ENCODE results near the gene SEC14L5.

- TF ChIP-seq ZBTB1 (tag by site-specific recombination; IDR thresholded peaks at IDR 0.05) (no peak), TSHZ1 (tag by site-specific recombination; IDR thresholded peaks at IDR 0.05; ENCODE audit: borderline replicate concordance) (no peak), ZNF2 (tag by site-specific recombination; IDR thresholded peaks at IDR 0.05) (no peak), CTCF (tag by site-specific recombination; IDR thresholded peaks at IDR 0.05) (no peak), HOXC10 (CRISPR knock-in tag; IDR thresholded peaks at IDR 0.05) (no peak), ZNF292 (tag by site-specific recombination; IDR thresholded peaks at IDR 0.05; ENCODE audit: borderline replicate concordance, low read depth) (no peak), KLF16 (tag by site-specific recombination; IDR thresholded peaks at IDR 0.05) (no peak), SALL2 (tag by site-specific recombination; IDR thresholded peaks at IDR 0.05; ENCODE audit: borderline replicate concordance) (no peak), YY1 (tag by site-specific recombination; IDR thresholded peaks at IDR 0.05) (no peak)
Observed at GRCh38 chr16:5045499-5046115, 87.5 kb downstream of the SEC14L5 start.

Measured in HEK293 (cell line).